GM19239 (cell line): ENCODE measurements around the gene UCP3.
A peak's percentile ranks its signal among the peaks of the same experiment; 100 is the strongest.

Experiments
- DNase-seq: peaks from one replicate; pipeline ENCODE4 v3.0.0; 2011; ENCODE audit warnings: low spot score; ENCODE audit not compliant: insufficient read length
- FAIRE-seq: peaks from 2 replicates; lab custom pipeline; 2011; peaks lifted over from hg19 to GRCh38; lab: Jason Lieb, UNC

Gene UCP3

GRCh38 chr11:73962101-73962705, 46.7 kb downstream of the UCP3 start:
- DNase-seq (no peak), FAIRE-seq (no peak)

DNA sequence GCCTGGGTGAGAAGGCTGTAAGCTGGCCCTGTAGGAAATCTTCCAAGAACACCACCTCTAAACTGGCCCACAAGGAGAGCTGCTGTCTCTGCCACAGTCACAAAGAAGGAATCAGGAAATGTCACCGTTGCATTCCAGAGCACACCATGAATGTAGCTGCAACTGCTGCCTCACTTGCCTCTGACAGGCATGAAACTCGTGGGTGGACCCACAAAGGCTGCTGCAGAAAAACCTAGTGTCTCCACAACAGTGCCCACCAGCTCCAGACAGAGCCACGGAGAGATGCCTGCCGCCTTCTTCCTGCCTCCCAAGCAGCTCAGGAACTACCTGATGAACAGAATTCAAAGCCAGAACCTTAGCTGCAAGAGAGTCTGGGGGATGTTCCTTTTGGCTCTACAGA, 47.6 kb downstream of the UCP3 start:
- FAIRE-seq: no peak

GRCh38 chr11:73958521-73959141, 50.3 kb downstream of the UCP3 start:
- FAIRE-seq (no peak), DNase-seq (no peak)

More for the DNA sequence above, 47.6 kb downstream of the UCP3 start:
- no peak for DNase-seq

DNA sequence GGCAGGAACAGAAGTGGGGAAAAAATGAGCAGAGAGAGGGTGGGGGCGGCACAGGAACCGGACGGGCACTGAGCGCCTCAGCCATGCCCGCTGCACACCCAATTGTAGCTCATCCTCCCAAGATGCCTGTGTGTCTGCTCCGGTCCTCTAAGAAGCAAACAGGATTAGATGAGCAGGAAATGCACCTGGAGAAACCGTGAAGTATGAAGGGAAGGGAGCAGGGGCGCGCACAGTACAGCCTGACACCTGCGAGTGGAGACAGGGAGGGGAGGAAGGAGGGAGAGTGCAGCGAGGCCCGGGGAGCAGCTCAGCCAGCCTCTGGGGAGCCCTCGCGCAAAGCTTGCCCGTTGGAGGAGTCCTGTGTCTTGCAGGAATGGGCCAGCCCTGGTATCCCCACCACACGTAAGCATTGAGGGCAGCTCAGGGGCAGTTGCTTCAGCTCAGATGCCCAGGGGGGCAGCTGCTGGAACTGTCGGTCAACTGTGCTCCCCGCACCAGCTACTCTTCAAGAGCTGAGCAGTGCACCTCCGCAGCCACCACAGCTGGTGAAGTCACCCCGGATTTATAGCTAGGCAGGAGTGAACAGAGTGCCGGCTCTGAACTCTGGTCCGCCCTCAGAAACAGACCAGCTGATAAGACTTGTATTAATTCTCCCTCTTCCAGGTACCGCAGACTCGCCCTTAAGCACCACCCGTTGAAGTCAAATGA, 51.1 kb downstream of the UCP3 start:
- no peak for FAIRE-seq
- DNase-seq: no peak

GRCh38 chr11:73956876-73957653, 51.8 kb downstream of the UCP3 start:
- no peak for DNase-seq

DNA sequence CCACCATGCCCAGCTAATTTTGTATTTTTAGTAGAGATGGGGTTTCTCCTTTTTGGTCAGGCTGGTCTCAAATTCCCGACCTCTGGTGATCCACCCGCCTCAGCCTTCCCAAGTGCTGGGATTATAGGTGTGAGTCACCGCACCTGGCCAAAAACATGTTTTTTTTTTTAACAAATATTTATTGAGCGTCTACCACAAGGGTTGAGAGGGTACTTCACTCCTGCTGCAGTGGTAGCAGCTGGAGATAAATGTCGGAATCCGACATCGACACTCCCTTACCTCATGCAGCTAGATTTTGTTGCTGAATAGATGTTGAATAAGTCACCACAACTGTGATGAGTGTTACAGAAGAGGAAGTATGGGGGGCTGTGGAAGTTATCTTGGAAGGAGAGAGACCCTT, 57.1 kb downstream of the UCP3 start:
- FAIRE-seq (no peak), DNase-seq (no peak)

More at GRCh38 chr11:73956876-73957653, 51.8 kb downstream of the UCP3 start:
- FAIRE-seq: peak; percentile 83

- FAIRE-seq: peak; percentile 92
- peak; percentile 85 for DNase-seq
Measured at GRCh38 chr11:73950869-73951710, 57.8 kb downstream of the UCP3 start, which contains the start of gene DNAJB13. DNAJB13 (plus strand) TSS chr11:73951026; CDS start chr11:73951070, 44 bp downstream.
